NT2/D1 (cell line): ENCODE measurements around the gene INTS4.

Experiments used
- SUZ12 ChIP-seq: IDR thresholded peaks from 2 replicates; pipeline ENCODE4 v1.6.1; 2011; ENCODE audit not compliant: insufficient read length, insufficient read depth; ENCODE audit errors: extremely low read depth
- YY1 ChIP-seq: IDR thresholded peaks from 2 replicates; pipeline ENCODE4 v1.6.1; 2011; ENCODE audit not compliant: insufficient read length, insufficient read depth
- ZNF274 ChIP-seq: IDR thresholded peaks from 2 replicates; pipeline ENCODE4 v1.6.1; 2011; ENCODE audit warnings: mild to moderate bottlenecking, low read depth, low read length

- TF ChIP-seq YY1: no peak
- TF ChIP-seq SUZ12: no peak
- TF ChIP-seq ZNF274: no peak
Measured at GRCh38 chr11:78040691-78041379, 46.4 kb upstream of the INTS4 start.
